Smooth muscle cell (in vitro differentiated cells): Measurements from ENCODE around the gene THPO. TPM values are rescaled to one million over a fixed set of nuclear protein-coding genes. Genes with fewer than 3 reads are reported as not detected.

Experiments used
- DNase-seq: peaks from one replicate; lab custom pipeline; 2025; ENCODE audit not compliant: unreplicated experiment; lab: John Stamatoyannopoulos, UW
- H2AFZ ChIP-seq: fragments of 200-600 bp; sonication (generic); 2 replicates; pipeline ENCODE4 v1.6.0; 2016; ENCODE audit warnings: antibody characterized with exemption, low read depth, mild to moderate bottlenecking
- H3F3A ChIP-seq: fragments of 200-600 bp; sonication (generic); 2 replicates; pipeline ENCODE4 v1.6.0; 2017; ENCODE audit warnings: antibody characterized with exemption, low read depth
- H3K27ac ChIP-seq: fragments of 200-600 bp; sonication (generic); 2 replicates; pipeline ENCODE4 v1.5.1; 2016; ENCODE audit warnings: low read depth, mild to moderate bottlenecking
- H3K27me3 ChIP-seq: fragments of 200-600 bp; sonication (generic); 2 replicates; pipeline ENCODE4 v1.6.1; 2016; ENCODE audit warnings: low read depth, mild to moderate bottlenecking
- H3K36me3 ChIP-seq: fragments of 200-600 bp; sonication (generic); 2 replicates; pipeline ENCODE4 v1.5.1; 2016; ENCODE audit warnings: low read depth
- H3K4me1 ChIP-seq: fragments of 200-600 bp; sonication (generic); 2 replicates; pipeline ENCODE4 v1.5.1; 2016; ENCODE audit warnings: low read depth
- H3K4me2 ChIP-seq: fragments of 200-600 bp; sonication (generic); 2 replicates; pipeline ENCODE4 v1.6.0; 2016; ENCODE audit warnings: mild to moderate bottlenecking
- H3K4me3 ChIP-seq: fragments of 200-600 bp; sonication (generic); 2 replicates; pipeline ENCODE4 v1.5.1; 2016; ENCODE audit warnings: mild to moderate bottlenecking
- H3K79me2 ChIP-seq: fragments of 200-600 bp; sonication (generic); 2 replicates; pipeline ENCODE4 v1.6.0; 2016; ENCODE audit warnings: low read depth, mild to moderate bottlenecking
- H3K9ac ChIP-seq: fragments of 200-600 bp; sonication (generic); 2 replicates; pipeline ENCODE4 v1.6.0; 2016; ENCODE audit warnings: low read depth
- H3K9me3 ChIP-seq: fragments of 200-600 bp; sonication (generic); replicated peaks from 2 replicates; pipeline ENCODE4 v1.5.1; 2016; ENCODE audit warnings: low read depth
- H4K20me1 ChIP-seq: fragments of 200-600 bp; sonication (generic); 2 replicates; pipeline ENCODE4 v1.6.0; 2016; ENCODE audit warnings: low read depth
- WGBS: methylation state at CpG from one replicate; pipeline ENCODE4 v1.1.7; 2016; ENCODE audit warnings: low lambda C conversion rate; 5-methylcytosine and 5-hydroxymethylcytosine counted together
- polyA plus RNA-seq: library from polyadenylated mRNA; unstranded; fragments of >200 nt; fragmentation: Nextera tagmentation; extraction: Ambion mirVana; gene quantifications from 2 replicates; pipeline ENCODE4 v1.2.1, GENCODE V29; 2016
- total RNA-seq: library from RNA; depleted of rRNA; stranded (reverse); fragments of >200 nt; gene quantifications from 2 replicates; pipeline ENCODE4 v1.2.3, GENCODE V29; 2014
- TF ChIP-seq, protein P1 (sequence below): fragments of 200-600 bp; sonication (generic); IDR thresholded peaks from 2 replicates; pipeline ENCODE4 v1.5.1; 2017; ENCODE audit warnings: borderline replicate concordance, mild to moderate bottlenecking, antibody characterized with exemption; ENCODE audit not compliant: insufficient read depth, poor library complexity, severe bottlenecking

THPO gene
- total and polyA plus RNA-seq, 2 experiments from 2014 or later = 0.45 TPM; not detected in 1

- Histone ChIP-seq H2AFZ (no peak overlapping the region), H3K79me2 (peaks cover 33% of the 10 kb centered on the region), H3F3A (peaks cover 44% of the 10 kb centered on the region), H4K20me1 (peaks cover 79% of the 10 kb centered on the region), H3K9me3 (no peaks in the 10 kb centered on the region), H3K36me3 (peaks cover 5% of the 10 kb centered on the region), H3K27me3 (no peaks in the 10 kb centered on the region), H3K4me1 (peaks cover 19% of the 10 kb centered on the region), H3K27ac (peak overlapping the region; percentile 100), H3K4me2 (no peak overlapping the region), H3K4me3 (no peak overlapping the region), H3K9ac (peak overlapping the region; percentile 97)
- 74% methylated on average over 15 of the region's 15 CpGs for WGBS
- DNase-seq = no peak
- TF ChIP-seq, protein P1, sequence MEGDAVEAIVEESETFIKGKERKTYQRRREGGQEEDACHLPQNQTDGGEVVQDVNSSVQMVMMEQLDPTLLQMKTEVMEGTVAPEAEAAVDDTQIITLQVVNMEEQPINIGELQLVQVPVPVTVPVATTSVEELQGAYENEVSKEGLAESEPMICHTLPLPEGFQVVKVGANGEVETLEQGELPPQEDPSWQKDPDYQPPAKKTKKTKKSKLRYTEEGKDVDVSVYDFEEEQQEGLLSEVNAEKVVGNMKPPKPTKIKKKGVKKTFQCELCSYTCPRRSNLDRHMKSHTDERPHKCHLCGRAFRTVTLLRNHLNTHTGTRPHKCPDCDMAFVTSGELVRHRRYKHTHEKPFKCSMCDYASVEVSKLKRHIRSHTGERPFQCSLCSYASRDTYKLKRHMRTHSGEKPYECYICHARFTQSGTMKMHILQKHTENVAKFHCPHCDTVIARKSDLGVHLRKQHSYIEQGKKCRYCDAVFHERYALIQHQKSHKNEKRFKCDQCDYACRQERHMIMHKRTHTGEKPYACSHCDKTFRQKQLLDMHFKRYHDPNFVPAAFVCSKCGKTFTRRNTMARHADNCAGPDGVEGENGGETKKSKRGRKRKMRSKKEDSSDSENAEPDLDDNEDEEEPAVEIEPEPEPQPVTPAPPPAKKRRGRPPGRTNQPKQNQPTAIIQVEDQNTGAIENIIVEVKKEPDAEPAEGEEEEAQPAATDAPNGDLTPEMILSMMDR = no peak
Measured at GRCh38 chr3:184334470-184335158, 43.4 kb downstream of the THPO start.

DNA sequence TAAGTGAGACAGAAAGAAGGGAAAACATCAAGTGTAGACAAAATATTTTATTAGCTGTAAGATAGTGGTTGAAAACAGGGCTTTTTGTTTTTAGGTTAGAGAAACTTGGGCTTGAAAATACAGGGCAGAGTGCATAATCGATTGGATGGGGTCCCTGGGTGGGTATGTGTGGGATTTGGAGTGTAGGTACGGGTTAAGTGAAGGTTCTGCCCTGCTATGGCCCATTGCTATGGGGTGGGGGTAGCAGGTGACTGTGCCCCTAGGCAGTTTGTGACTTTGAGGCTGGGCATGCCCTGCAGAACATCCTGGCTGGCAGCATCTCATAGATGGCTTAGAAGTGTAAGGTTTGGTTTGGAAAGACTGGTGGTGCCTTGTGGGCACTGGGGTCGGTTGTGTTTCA, 44.3 kb downstream of the THPO start:
- Histone ChIP-seq H2AFZ (no peak overlapping the region), H3K4me3 (no peak overlapping the region), H3F3A (peaks cover 53% of the 10 kb centered on the region), H3K27ac (peak overlapping the region; percentile 100), H4K20me1 (peaks cover 79% of the 10 kb centered on the region), H3K9me3 (no peaks in the 10 kb centered on the region), H3K4me2 (no peak overlapping the region), H3K79me2 (peaks cover 35% of the 10 kb centered on the region), H3K9ac (peak overlapping the region; percentile 61), H3K27me3 (no peaks in the 10 kb centered on the region), H3K4me1 (peaks cover 14% of the 10 kb centered on the region), H3K36me3 (peaks cover 10% of the 10 kb centered on the region)
- 97% methylated on average over 3 of the region's 3 CpGs for WGBS
- DNase-seq = no peak
- TF ChIP-seq, protein P1 = no peak

DNA sequence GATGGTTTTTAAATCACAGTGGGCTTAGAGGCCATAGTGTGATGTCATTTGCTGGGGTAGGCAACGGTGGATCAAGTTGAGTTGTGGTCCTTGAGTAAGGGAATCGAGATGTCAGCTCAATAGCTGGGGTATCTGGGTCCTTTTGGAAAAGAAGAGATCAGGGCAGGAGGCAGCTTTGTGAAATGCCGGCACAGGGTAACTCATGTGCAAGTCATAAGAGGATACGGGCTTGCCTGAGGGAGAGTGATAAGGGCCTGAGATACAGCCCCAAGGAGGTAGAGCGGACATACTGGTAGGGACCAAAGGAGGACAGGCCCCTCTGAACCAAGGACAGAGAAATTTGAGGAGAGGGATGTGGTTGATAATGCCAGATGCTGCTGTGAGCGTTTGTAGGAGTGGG, 44.8 kb downstream of the THPO start:
- DNase-seq = no peak
- TF ChIP-seq, protein P1 = no peak
- WGBS = 85% methylated on average over 6 of the region's 6 CpGs
- no peak overlapping the region for H3K4me2 ChIP-seq
- no peaks in the 10 kb centered on the region for H3K9me3 ChIP-seq
- peak overlapping the region; percentile 100 for H3K27ac ChIP-seq
- H2AFZ ChIP-seq = no peak overlapping the region
- peaks cover 10% of the 10 kb centered on the region for H3K36me3 ChIP-seq
- H3K4me1 ChIP-seq = peaks cover 14% of the 10 kb centered on the region
- peak overlapping the region; percentile 61 for H3K9ac ChIP-seq
- peaks cover 80% of the 10 kb centered on the region for H4K20me1 ChIP-seq
- peaks cover 57% of the 10 kb centered on the region for H3F3A ChIP-seq
- no peaks in the 10 kb centered on the region for H3K27me3 ChIP-seq
- H3K79me2 ChIP-seq = peaks cover 33% of the 10 kb centered on the region
- no peak overlapping the region for H3K4me3 ChIP-seq
